WTC11 (cell line): Measurements from ENCODE around the gene IFIH1. TPM values are rescaled to one million over a fixed set of nuclear protein-coding genes. Genes with fewer than 3 reads are reported as not detected.

Experiments
- ATAC-seq: fragments of 200-7000 bp; cut with Tn5 transposase; 2 replicates; pipeline ENCODE4 v1.10.0; 2021; ENCODE audit warnings: mild to moderate bottlenecking, moderate library complexity
- CTCF ChIA-PET: fragments of 300-600 bp; sonication (Branson Sonifier 250); formaldehyde crosslinking; loops from one replicate; lab custom pipeline; 2021; ENCODE audit warnings: antibody characterized with exemption; lab: Charles Lee
- POLR2A ChIA-PET: fragments of 350-600 bp; sonication (Branson Sonifier 250); formaldehyde crosslinking; loops from one replicate; lab custom pipeline; 2021; ENCODE audit warnings: antibody characterized with exemption; lab: Charles Lee
- DNase-seq: peaks from one replicate; pipeline ENCODE4 v3.0.0; 2021; ENCODE audit warnings: low spot score
- H3K27ac Mint-ChIP-seq: 2 replicates; pipeline ENCODE4 v1.8.0; 2021; ENCODE audit warnings: mixed read lengths
- H3K27me3 Mint-ChIP-seq: 2 replicates; pipeline ENCODE4 v1.8.0; 2021; ENCODE audit warnings: low read depth, mild to moderate bottlenecking, moderate library complexity, mixed read lengths
- H3K36me3 Mint-ChIP-seq: 2 replicates; pipeline ENCODE4 v1.8.0; 2021; ENCODE audit warnings: mixed read lengths
- H3K4me1 Mint-ChIP-seq: 2 replicates; pipeline ENCODE4 v1.8.0; 2022; ENCODE audit warnings: mixed read lengths
- H3K4me3 Mint-ChIP-seq: 2 replicates; pipeline ENCODE4 v1.8.0; 2021; ENCODE audit warnings: mild to moderate bottlenecking, moderate library complexity, mixed read lengths
- H3K9me3 Mint-ChIP-seq: 2 replicates; pipeline ENCODE4 v1.8.0; 2021; ENCODE audit warnings: mixed read lengths
- AFF4 ChIP-seq: sonication (generic); formaldehyde crosslinking; IDR thresholded peaks from 2 replicates; pipeline ENCODE4 v1.8.1; 2023; ENCODE audit warnings: mild to moderate bottlenecking, missing genetic modification reagents, borderline replicate concordance
- AR ChIP-seq: fragments of 250-450 bp; sonication (Bioruptor Pico); IDR thresholded peaks from 2 replicates; pipeline ENCODE4 v1.9.0; 2021; ENCODE audit warnings: mild to moderate bottlenecking
- ATF2 ChIP-seq: sonication (generic); formaldehyde crosslinking; IDR thresholded peaks from 2 replicates; pipeline ENCODE4 v1.8.1; 2022; ENCODE audit warnings: low read depth, missing genetic modification reagents, borderline replicate concordance
- CREB1 ChIP-seq: sonication (generic); formaldehyde crosslinking; IDR thresholded peaks from 2 replicates; pipeline ENCODE4 v1.8.0; 2023; ENCODE audit warnings: mild to moderate bottlenecking, missing genetic modification reagents
- E2F5 ChIP-seq: sonication (generic); formaldehyde crosslinking; IDR thresholded peaks from 2 replicates; pipeline ENCODE4 v1.8.1; 2022; ENCODE audit warnings: mild to moderate bottlenecking, moderate library complexity, missing genetic modification reagents
- ELF4 ChIP-seq: sonication (generic); formaldehyde crosslinking; IDR thresholded peaks from 2 replicates; pipeline ENCODE4 v1.8.1; 2022; ENCODE audit warnings: low read depth, mild to moderate bottlenecking, moderate library complexity, missing genetic modification reagents
- ESRRA ChIP-seq: sonication (generic); formaldehyde crosslinking; IDR thresholded peaks from 2 replicates; pipeline ENCODE4 v1.8.1; 2022; ENCODE audit warnings: mild to moderate bottlenecking, missing genetic modification reagents, borderline replicate concordance
- FOXP1 ChIP-seq: sonication (generic); formaldehyde crosslinking; IDR thresholded peaks from 2 replicates; pipeline ENCODE4 v1.8.0; 2022; ENCODE audit warnings: missing genetic modification reagents, mild to moderate bottlenecking, moderate library complexity, borderline replicate concordance
- JAZF1 ChIP-seq: fragments of 250-450 bp; sonication (Bioruptor Pico); IDR thresholded peaks from 2 replicates; pipeline ENCODE4 v1.9.0; 2021; ENCODE audit warnings: moderate library complexity, mild to moderate bottlenecking, inconsistent platforms
- OVOL2 ChIP-seq: fragments of 250-450 bp; sonication (Bioruptor Pico); IDR thresholded peaks from 2 replicates; pipeline ENCODE4 v1.9.0; 2021; ENCODE audit warnings: mild to moderate bottlenecking, borderline replicate concordance
- SMAD3 ChIP-seq: sonication (generic); formaldehyde crosslinking; IDR thresholded peaks from 2 replicates; pipeline ENCODE4 v1.8.0; 2022; ENCODE audit warnings: missing genetic modification reagents, mild to moderate bottlenecking, borderline replicate concordance
- SP1 ChIP-seq: sonication (generic); formaldehyde crosslinking; conservative IDR thresholded peaks from 2 replicates; pipeline ENCODE4 v1.8.1; 2022; ENCODE audit warnings: missing genetic modification reagents
- ZNF263 ChIP-seq: sonication (generic); formaldehyde crosslinking; IDR thresholded peaks from 2 replicates; pipeline ENCODE4 v1.8.1; 2022; ENCODE audit warnings: low read depth, mild to moderate bottlenecking, moderate library complexity, missing genetic modification reagents
- total RNA-seq: library from RNA; stranded (reverse); gene quantifications from 3 replicates; pipeline ENCODE4 v1.2.3, GENCODE V29; 2021

Gene IFIH1
- total RNA-seq, 1 experiment from 2014 or later = 1.3 TPM

GRCh38 chr2:162300266-162300665 lies 18.2 kb downstream of the IFIH1 start:
- ATAC-seq = no peak
- Mint-ChIP-seq H3K4me3 (no peak overlapping the region), H3K27ac (no peak overlapping the region), H3K9me3 (no peaks in the 10 kb centered on the region), H3K27me3 (no peaks in the 10 kb centered on the region), H3K4me1 (no peaks in the 10 kb centered on the region)
- CTCF ChIA-PET = interaction anchor here (0.9 to 1.4 kb wide), 3 partner anchors 28 to 147 kb away, joined by 3 to 6 read pairs (median 4); no protein-coding TSS in a partner anchor
- DNase-seq = no peak
- POLR2A ChIA-PET = no interaction called here
- no peak for TF ChIP-seq ATF2 (CRISPR knock-in tag)
- TF ChIP-seq SP1 (CRISPR knock-in tag) = no peak
- TF ChIP-seq AFF4 (CRISPR knock-in tag) = no peak
- TF ChIP-seq JAZF1 (CRISPR knock-in tag) = no peak
- TF ChIP-seq ESRRA (CRISPR knock-in tag) = no peak
- TF ChIP-seq E2F5 (CRISPR knock-in tag) = no peak
- no peak for TF ChIP-seq ZNF263 (CRISPR knock-in tag)
- TF ChIP-seq, all 79 proteins: peak for 0
- H3K36me3 Mint-ChIP-seq = no peaks in the 10 kb centered on the region

- TF ChIP-seq AR (no peak), ELF4 (CRISPR knock-in tag) (no peak), CREB1 (CRISPR knock-in tag) (no peak), SMAD3 (CRISPR knock-in tag) (no peak), OVOL2 (no peak), FOXP1 (CRISPR knock-in tag) (no peak)
- no peak overlapping the region for H3K27ac Mint-ChIP-seq
- no peak overlapping the region for H3K4me3 Mint-ChIP-seq
- no peaks in the 10 kb centered on the region for H3K9me3 Mint-ChIP-seq
- ATAC-seq (no peak), DNase-seq (no peak)
- no peaks in the 10 kb centered on the region for H3K4me1 Mint-ChIP-seq
- no peaks in the 10 kb centered on the region for H3K36me3 Mint-ChIP-seq
- CTCF ChIA-PET = interaction anchor here (0.6 to 4.0 kb wide), 44 partner anchors 10 to 713 kb away, joined by 3 to 107 read pairs (median 5); partner anchors contain the start of gene IFIH1
- no peaks in the 10 kb centered on the region for H3K27me3 Mint-ChIP-seq
- POLR2A ChIA-PET = no interaction called here
Measured at GRCh38 chr2:162298669-162299335, 19.7 kb downstream of the IFIH1 start.
